Right lobe of liver (tissue), 6 donors: ENCODE results near the gene FYCO1. TPM values are rescaled to one million over a fixed set of nuclear protein-coding genes. Genes with fewer than 3 reads are reported as not detected.
"Not testable (repeated sequence)": the region's sequence is repeated elsewhere in the genome, so short reads cannot be mapped to it uniquely, and the experiment has no call there.

Experiments
- ATAC-seq, 4 donors: fragments of 200-7000 bp; cut with Tn5 transposase; one replicate each; pipeline ENCODE4 v1.9.1; 2020; ENCODE audit warnings: mild to moderate bottlenecking in 4 of 4, moderate library complexity in 4 of 4
- DNase-seq, 3 donors: peaks; one replicate each; pipeline ENCODE4 v3.0.0-alpha.2; 2020
- H3K27ac ChIP-seq, 3 donors: fragments of 200-600 bp; one replicate each; pipeline ENCODE4 v1.8.0; 2022
- H3K27me3 ChIP-seq, 2 donors: fragments of 200-600 bp; one replicate each; pipeline ENCODE4 v1.8.0; 2022
- H3K36me3 ChIP-seq, 4 donors: fragments of 200-600 bp; sonication (generic) in 1 of 4; one replicate each; pipeline versions ENCODE4 v1.5.1 to v1.8.0; 2017 to 2022; ENCODE audit warnings: control low read depth in 1 of 4
- H3K4me1 ChIP-seq, 4 donors: fragments of 200-600 bp; sonication (generic) in 1 of 4; one replicate each; pipeline versions ENCODE4 v1.5.1 to v1.8.0; 2017 to 2022; ENCODE audit warnings: control low read depth in 1 of 4
- H3K4me3 ChIP-seq, 3 donors: fragments of 200-600 bp; one replicate each; pipeline ENCODE4 v1.8.0; 2022
- H3K9me3 ChIP-seq, 4 donors: fragments of 200-600 bp; sonication (generic) in 1 of 4; one replicate each; pipeline versions ENCODE4 v1.5.1 to v1.8.0; 2017 to 2022; ENCODE audit warnings: control low read depth in 1 of 4
- CTCF ChIP-seq, 4 donors: fragments of 200-600 bp in 3 of 4; fragments of 450-650 bp in 1 of 4; IDR thresholded peaks; one replicate each; pipeline versions ENCODE4 v1.5.1 to v1.8.0; 2016 to 2022; ENCODE audit warnings: antibody characterized with exemption in 4 of 4, mild to moderate bottlenecking in 2 of 4
- POLR2A ChIP-seq: fragments of 450-650 bp; IDR thresholded peaks from one replicate; pipeline ENCODE4 v1.6.1; 2017; ENCODE audit warnings: antibody characterized with exemption, mild to moderate bottlenecking
- WGBS: methylation state at CpG from one replicate; pipeline ENCODE4 v1.1.6; 2018; ENCODE audit warnings: low coverage, low lambda C conversion rate; ENCODE audit not compliant: insufficient coverage; ENCODE audit errors: missing lambda C conversion rate; 5-methylcytosine and 5-hydroxymethylcytosine counted together
- intact Hi-C, 2 donors: fragments of 100-400 bp; cut with DNase I; formaldehyde crosslinking; loops; one replicate each; pipeline versions ENCODE4 v1.11.2 to v1.14.1; 2022
- long read RNA-seq: library from polyadenylated mRNA; unstranded; transcript quantifications from one replicate; pipeline ENCODE4 v2.0.0, GENCODE V29; 2019
- total RNA-seq, 6 experiments: library from RNA; depleted of rRNA in 2 of 6; stranded (reverse); fragments of >200 nt in 2 of 6; fragmentation: NEBNext Ultra II Directional in 3 of 6; extraction: Animal tissue kit (Norgen Biotek cat#: 25700) in 3 of 6; gene quantifications; one replicate each; pipeline versions ENCODE4 v1.1.0 to v1.2.4, GENCODE V29; 2016 to 2023
- donor health status: DM: no; HTN: yes; CAD: no.
- donor health status: DM: no; HTN: no; CAD: no.
- donor health status: DM: no; HTN: no; CAD: no.
- donor health status: DM: no; HTN: yes; CAD: no.
- donor health status: DM: no; HTN: yes; CAD: no.

Gene FYCO1
- total RNA-seq, result 10 to 100 TPM; 16.0 to 22.0 (median 21.0) TPM
- long read RNA-seq, partial matches to known transcripts, result 3 of 3 reads
- long read RNA-seq, other reads (novel, unspliced or antisense), result 0 of 3 reads

- WGBS, result 2% methylated on average over 24 of the region's 67 CpGs
- H3K36me3 ChIP-seq, result no peaks in the 10 kb centered on the region
Measured at GRCh38 chr3:45995236-45996192, at the start of gene FYCO1. FYCO1 (minus strand) TSS chr3:45995824; CDS start chr3:45984910, 10,914 bp downstream.

GRCh38 chr3:46038916-46039315 lies 43.3 kb upstream of the FYCO1 start:
- DNase-seq (no peak), ATAC-seq (no peak)
- Histone ChIP-seq H3K4me3 (no peak overlapping the region), H3K36me3 (no peaks in the 10 kb centered on the region), H3K27me3 (no peaks in the 10 kb centered on the region), H3K9me3 (no peaks in the 10 kb centered on the region), H3K27ac (no peak overlapping the region), H3K4me1 (no peaks in the 10 kb centered on the region)
- WGBS, result 100% methylated on average over 1 of the region's 1 CpG
- TF ChIP-seq CTCF (IDR thresholded peaks at IDR 0.05) (no peak), POLR2A (no peak)
- intact Hi-C loops, result no loop called here

More at GRCh38 chr3:45995236-45996192, at the start of gene FYCO1:
- Histone ChIP-seq H3K9me3 (no peaks in the 10 kb centered on the region), H3K4me3 (peak within 1 kb of the TSS; percentile 78 to 95 (median 95)), H3K27ac (peak within 1 kb of the TSS; percentile 87 to 97 (median 97)), H3K4me1 (peaks cover 0 to 31% (median 14%) of the 10 kb centered on the region in 4 donors), H3K27me3 (no peaks in the 10 kb centered on the region)
- TF ChIP-seq POLR2A (peak; percentile 86), CTCF (IDR thresholded peaks at IDR 0.05) (no peak)
- DNase-seq, result peak; percentile 94 to 96 (median 96)
- intact Hi-C loops, result no loop called here
- peak; percentile 94 to 97 (median 96) for ATAC-seq

- DNase-seq, H3K27ac ChIP-seq, H3K36me3 ChIP-seq, H3K4me3 ChIP-seq, H3K4me1 ChIP-seq, ATAC-seq, H3K9me3 ChIP-seq, H3K27me3 ChIP-seq, intact Hi-C loops: not testable (repeated sequence)
- 67% methylated on average over 3 of the region's 3 CpGs for WGBS
Measured at GRCh38 chr3:46038071-46038470, 42.4 kb upstream of the FYCO1 start.

- Histone ChIP-seq H3K36me3 (no peaks in the 10 kb centered on the region), H3K27ac (no peak overlapping the region), H3K27me3 (no peaks in the 10 kb centered on the region), H3K4me3 (no peak overlapping the region), H3K9me3 (no peaks in the 10 kb centered on the region), H3K4me1 (no peaks in the 10 kb centered on the region)
- DNase-seq (no peak), ATAC-seq (no peak)
- 71% methylated on average over 1 of the region's 1 CpG for WGBS
- intact Hi-C loops, result no loop called here
- TF ChIP-seq POLR2A (no peak), CTCF (IDR thresholded peaks at IDR 0.05) (no peak)
Measured at GRCh38 chr3:46036191-46036590, 40.6 kb upstream of the FYCO1 start.

GRCh38 chr3:46031747-46032146 lies 36.1 kb upstream of the FYCO1 start:
- DNase-seq, result no peak
- no peak for ATAC-seq
- H3K27ac ChIP-seq, result no peak overlapping the region
- peaks cover 0 to 5% (median 2%) of the 10 kb centered on the region in 4 donors for H3K9me3 ChIP-seq
- TF ChIP-seq CTCF (IDR thresholded peaks at IDR 0.05) (no peak), POLR2A (no peak)
- intact Hi-C loops, result no loop called here
- H3K36me3 ChIP-seq, result no peaks in the 10 kb centered on the region
- H3K4me1 ChIP-seq, result no peaks in the 10 kb centered on the region
- 80% methylated on average over 1 of the region's 2 CpGs for WGBS
- no peak overlapping the region for H3K4me3 ChIP-seq
- no peaks in the 10 kb centered on the region for H3K27me3 ChIP-seq
